LNCAP (cell line): ENCODE data around the gene C3orf52.

ENCODE experiments used
- CTCF ChIP-seq: fragments of 450-650 bp; IDR thresholded peaks from 2 replicates; pipeline ENCODE4 v1.5.1; 2017; ENCODE audit warnings: mild to moderate bottlenecking

C3orf52 gene

GRCh38 chr3:112116748-112117186 is 30.6 kb downstream of the C3orf52 start:
- TF ChIP-seq CTCF, result no peak

GRCh38 chr3:112117415-112117814 is 31.2 kb downstream of the C3orf52 start:
- no peak for TF ChIP-seq CTCF

- no peak for TF ChIP-seq CTCF
Measured at GRCh38 chr3:112117841-112118571, 31.8 kb downstream of the C3orf52 start.

- TF ChIP-seq CTCF, result no peak
Measured at GRCh38 chr3:112119962-112120836, 34.0 kb downstream of the C3orf52 start.

GRCh38 chr3:112121577-112122547 is 35.7 kb downstream of the C3orf52 start:
- no peak for TF ChIP-seq CTCF

- no peak for TF ChIP-seq CTCF
Measured at GRCh38 chr3:112122870-112123269, 36.7 kb downstream of the C3orf52 start.

GRCh38 chr3:112123548-112123947 is 37.4 kb downstream of the C3orf52 start:
- TF ChIP-seq CTCF, result no peak
